Type B pancreatic cell (in vitro differentiated cells): Measurements from ENCODE around the gene SLFN5. TPM values are rescaled to one million over a fixed set of nuclear protein-coding genes. Genes with fewer than 3 reads are reported as not detected.

Experiments
- DNase-seq: peaks from one replicate; pipeline ENCODE4 v3.0.0; 2021; ENCODE audit warnings: mixed read lengths; ENCODE audit not compliant: unreplicated experiment; ENCODE audit errors: extremely low spot score
- H3K27ac Mint-ChIP-seq: 2 replicates; pipeline ENCODE4 v1.8.0; 2021; ENCODE audit warnings: mild to moderate bottlenecking, mixed read lengths
- H3K27me3 Mint-ChIP-seq: 2 replicates; pipeline ENCODE4 v1.8.0; 2021; ENCODE audit warnings: mixed read lengths
- H3K36me3 Mint-ChIP-seq: 2 replicates; pipeline ENCODE4 v1.8.0; 2021; ENCODE audit warnings: mixed read lengths
- H3K4me1 Mint-ChIP-seq: one replicate; pipeline ENCODE4 v1.8.0; 2021; ENCODE audit warnings: mixed read lengths; ENCODE audit not compliant: unreplicated experiment
- H3K4me3 Mint-ChIP-seq: 2 replicates; pipeline ENCODE4 v1.8.0; 2021; ENCODE audit warnings: mild to moderate bottlenecking, mixed read lengths
- H3K9me3 Mint-ChIP-seq: 2 replicates; pipeline ENCODE4 v1.8.0; 2021; ENCODE audit warnings: mixed read lengths
- total RNA-seq: library from RNA; stranded (reverse); gene quantifications from 2 replicates; pipeline ENCODE4 v1.2.1, GENCODE V29; 2021; ENCODE audit warnings: low replicate concordance
- TF ChIP-seq, protein P1 (sequence below): fragments of 200-600 bp; sonication (generic); conservative IDR thresholded peaks from 2 replicates; pipeline ENCODE4 v1.5.0; 2021; ENCODE audit warnings: antibody characterized with exemption, mild to moderate bottlenecking

The SLFN5 gene
- total RNA-seq, 1 donor from 2014 or later = 21.7 TPM

DNA sequence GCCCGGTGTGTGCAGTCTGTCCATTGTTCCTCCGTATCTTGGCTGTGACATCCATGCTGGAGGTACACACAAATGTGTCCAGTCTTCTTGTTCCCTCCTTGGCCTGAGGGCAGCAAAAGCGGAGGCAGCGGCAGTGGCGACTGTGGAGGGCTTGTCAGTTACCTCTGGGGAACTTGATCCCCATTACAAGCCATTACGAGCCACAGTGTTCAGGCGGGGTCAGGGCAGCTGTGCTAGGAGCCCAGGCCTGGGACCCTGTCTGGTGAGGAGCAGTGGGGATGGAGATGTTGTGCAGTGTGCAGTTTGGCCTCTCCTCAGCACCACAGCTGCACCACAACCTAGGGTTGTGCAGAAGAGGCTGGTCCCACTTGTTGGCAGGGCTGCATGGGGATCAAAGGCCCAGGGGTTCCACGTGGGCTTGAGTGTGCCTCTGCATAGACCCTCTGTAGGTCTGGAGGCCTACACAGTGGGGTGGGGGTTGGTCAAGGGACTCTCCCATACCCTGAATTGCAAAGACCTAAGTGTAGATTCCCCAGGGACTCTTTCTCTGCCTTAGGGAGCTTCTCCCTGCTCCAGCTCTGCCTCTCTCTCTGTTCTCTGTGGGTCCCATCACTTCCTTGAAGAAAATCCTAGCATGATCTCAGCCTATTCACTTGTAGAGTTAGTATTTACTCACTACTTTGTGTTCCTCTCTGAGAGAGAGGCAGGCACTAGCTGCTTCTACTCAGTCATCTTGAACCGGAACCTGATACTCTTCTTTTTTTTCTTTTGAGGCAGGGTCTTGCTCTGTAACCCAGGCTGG, 71.7 kb downstream of the SLFN5 start:
- H3K4me1 Mint-ChIP-seq = peaks cover 13% of the 10 kb centered on the region
- H3K9me3 Mint-ChIP-seq = no peaks in the 10 kb centered on the region
- H3K4me3 Mint-ChIP-seq = no peak overlapping the region

DNA sequence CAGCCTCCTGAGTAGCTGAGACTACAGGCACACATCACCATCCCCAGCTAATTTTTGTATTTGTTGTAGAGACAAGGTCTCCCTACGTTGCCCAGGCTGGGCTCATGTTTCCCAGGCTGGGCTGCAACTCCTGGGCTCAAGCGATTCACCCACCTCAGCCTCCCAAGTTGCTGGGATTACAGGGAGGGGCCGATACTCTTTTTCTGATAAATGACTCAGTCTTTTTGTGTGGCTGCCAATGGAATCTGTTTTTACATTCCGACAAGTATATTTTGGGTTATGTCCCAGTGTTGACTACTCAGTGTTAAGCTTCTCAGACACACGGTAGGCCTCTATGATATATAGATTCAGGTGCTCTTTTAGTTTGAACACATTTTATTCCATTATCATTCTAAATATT, 72.4 kb downstream of the SLFN5 start:
- Mint-ChIP-seq H3K27ac (peak overlapping the region; percentile 70), H3K4me3 (no peak overlapping the region), H3K27me3 (peaks cover 29% of the 10 kb centered on the region), H3K4me1 (peaks cover 13% of the 10 kb centered on the region), H3K36me3 (no peaks in the 10 kb centered on the region), H3K9me3 (no peaks in the 10 kb centered on the region)
- TF ChIP-seq, protein P1, sequence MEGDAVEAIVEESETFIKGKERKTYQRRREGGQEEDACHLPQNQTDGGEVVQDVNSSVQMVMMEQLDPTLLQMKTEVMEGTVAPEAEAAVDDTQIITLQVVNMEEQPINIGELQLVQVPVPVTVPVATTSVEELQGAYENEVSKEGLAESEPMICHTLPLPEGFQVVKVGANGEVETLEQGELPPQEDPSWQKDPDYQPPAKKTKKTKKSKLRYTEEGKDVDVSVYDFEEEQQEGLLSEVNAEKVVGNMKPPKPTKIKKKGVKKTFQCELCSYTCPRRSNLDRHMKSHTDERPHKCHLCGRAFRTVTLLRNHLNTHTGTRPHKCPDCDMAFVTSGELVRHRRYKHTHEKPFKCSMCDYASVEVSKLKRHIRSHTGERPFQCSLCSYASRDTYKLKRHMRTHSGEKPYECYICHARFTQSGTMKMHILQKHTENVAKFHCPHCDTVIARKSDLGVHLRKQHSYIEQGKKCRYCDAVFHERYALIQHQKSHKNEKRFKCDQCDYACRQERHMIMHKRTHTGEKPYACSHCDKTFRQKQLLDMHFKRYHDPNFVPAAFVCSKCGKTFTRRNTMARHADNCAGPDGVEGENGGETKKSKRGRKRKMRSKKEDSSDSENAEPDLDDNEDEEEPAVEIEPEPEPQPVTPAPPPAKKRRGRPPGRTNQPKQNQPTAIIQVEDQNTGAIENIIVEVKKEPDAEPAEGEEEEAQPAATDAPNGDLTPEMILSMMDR = no peak
- DNase-seq = no peak

More for the DNA sequence above, 71.7 kb downstream of the SLFN5 start:
- H3K36me3 Mint-ChIP-seq = no peaks in the 10 kb centered on the region
- TF ChIP-seq, protein P1 = no peak
- peak overlapping the region; percentile 70 for H3K27ac Mint-ChIP-seq
- DNase-seq = no peak
- peaks cover 27% of the 10 kb centered on the region for H3K27me3 Mint-ChIP-seq

DNA sequence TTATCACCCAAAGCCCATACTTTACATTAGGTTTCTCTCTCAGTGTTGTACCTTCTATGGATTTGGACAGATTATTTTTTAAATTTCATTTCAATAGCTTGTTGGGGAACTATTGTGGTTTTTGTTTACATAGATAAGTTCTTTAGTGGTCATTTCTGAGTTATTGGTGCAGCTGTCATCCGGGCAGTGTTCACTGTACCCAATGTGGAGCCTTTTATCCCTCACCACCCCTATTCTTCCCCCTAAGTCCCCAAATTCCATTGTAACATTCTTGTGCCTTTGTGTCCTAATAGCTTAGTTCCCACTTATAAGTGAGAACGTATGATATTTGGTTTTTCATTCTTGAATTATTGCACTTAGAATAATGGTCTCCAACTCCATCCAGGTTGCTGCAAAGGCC, 73.1 kb downstream of the SLFN5 start:
- H3K27me3 Mint-ChIP-seq = peaks cover 29% of the 10 kb centered on the region
- H3K27ac Mint-ChIP-seq = no peak overlapping the region
- peaks cover 13% of the 10 kb centered on the region for H3K4me1 Mint-ChIP-seq
- no peak overlapping the region for H3K4me3 Mint-ChIP-seq
- H3K9me3 Mint-ChIP-seq = no peaks in the 10 kb centered on the region
- DNase-seq = no peak
- no peaks in the 10 kb centered on the region for H3K36me3 Mint-ChIP-seq
- TF ChIP-seq, protein P1 = no peak

DNA sequence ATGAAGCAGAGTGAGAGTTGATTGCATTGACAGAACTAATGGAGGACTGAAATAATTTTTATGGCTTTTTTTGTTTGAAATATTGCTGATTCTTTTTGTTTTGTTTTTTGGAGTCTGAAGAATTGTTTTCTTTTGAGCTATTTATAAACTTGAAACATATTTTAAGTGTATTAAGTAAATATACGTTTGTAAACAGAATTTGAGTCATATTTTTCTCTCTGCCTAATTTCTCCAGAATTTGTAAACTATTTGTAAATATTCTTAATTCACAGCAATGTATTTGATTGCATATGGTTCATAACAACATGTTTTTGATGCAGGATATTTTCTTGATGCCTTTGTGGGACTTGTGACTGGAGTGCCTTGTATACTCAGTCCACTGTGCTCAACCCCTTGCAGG, 79.9 kb downstream of the SLFN5 start:
- Mint-ChIP-seq H3K36me3 (no peaks in the 10 kb centered on the region), H3K4me1 (no peaks in the 10 kb centered on the region), H3K4me3 (no peak overlapping the region), H3K27ac (no peak overlapping the region), H3K27me3 (peaks cover 31% of the 10 kb centered on the region), H3K9me3 (no peaks in the 10 kb centered on the region)
- DNase-seq = no peak
- TF ChIP-seq, protein P1 = no peak

Other genes starting within 250 kb of the SLFN5 start
- 19.9 and 38.7 TPM in 2 replicates for gene RFFL, start 179.4 kb upstream of the SLFN5 start, total RNA-seq
- gene RAD51D, start 123.2 kb upstream of the SLFN5 start, total RNA-seq = 8.3 and 12.4 TPM in 2 replicates
- gene FNDC8, start 121.5 kb upstream of the SLFN5 start, total RNA-seq = not detected in 2 replicates
- gene NLE1, start 100.8 kb upstream of the SLFN5 start, total RNA-seq = 18.8 and 24.9 TPM in 2 replicates
- gene UNC45B, start 95.3 kb upstream of the SLFN5 start, total RNA-seq = 0.56 TPM in 1 of 2 replicates, not detected in the other
- gene SLC35G3, start 48.7 kb upstream of the SLFN5 start, total RNA-seq = not detected in 2 replicates
- 19.8 and 30.7 TPM in 2 replicates for gene SLFN11, start 130.5 kb downstream of the SLFN5 start, total RNA-seq
- 5.2 and 6.6 TPM in 2 replicates for gene SLFN12, start 189.4 kb downstream of the SLFN5 start, total RNA-seq
- gene SLFN13, start 205.7 kb downstream of the SLFN5 start, total RNA-seq = 14.3 and 17.1 TPM in 2 replicates